Esophagus squamous epithelium (tissue), 4 donors: Measurements from ENCODE around the gene DIPK1B.

Source experiments
- POLR2A ChIP-seq, 4 donors: fragments of 450-650 bp; IDR thresholded peaks; one replicate each; pipeline ENCODE4 v1.6.1; 2017; ENCODE audit warnings: antibody characterized with exemption in 4 of 4, mild to moderate bottlenecking in 4 of 4, moderate library complexity in 3 of 4
- TF ChIP-seq, protein P1 (sequence below), 6 experiments: fragments of 450-650 bp in 4 of 6; fragments of 200-600 bp in 2 of 6; sonication (generic) in 2 of 6; IDR thresholded peaks; one replicate each; pipeline ENCODE4 v1.5.1; 2016 to 2019; ENCODE audit warnings: antibody characterized with exemption in 6 of 6, mild to moderate bottlenecking in 4 of 6, moderate library complexity in 4 of 6

DNA sequence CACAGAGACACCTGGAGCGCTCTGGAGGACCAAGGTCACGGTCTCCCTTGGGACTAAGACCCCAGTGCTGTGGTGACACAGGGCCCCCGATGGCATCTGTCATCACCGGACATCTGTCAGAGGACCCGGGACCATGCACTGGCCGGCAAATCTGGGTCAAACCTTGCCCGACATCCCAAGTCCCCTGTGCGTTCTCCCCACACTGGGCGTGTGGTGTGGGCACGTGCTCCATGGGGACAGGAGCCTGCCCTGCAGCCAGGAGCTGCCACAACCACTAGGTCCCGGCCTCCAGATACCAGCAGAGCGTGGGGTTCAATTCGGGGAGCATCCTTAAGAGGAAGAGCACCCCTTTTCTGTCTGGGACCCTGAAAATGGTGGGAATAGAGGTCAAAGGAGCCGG lies 28.6 kb upstream of the DIPK1B start:
- TF ChIP-seq, protein P1, sequence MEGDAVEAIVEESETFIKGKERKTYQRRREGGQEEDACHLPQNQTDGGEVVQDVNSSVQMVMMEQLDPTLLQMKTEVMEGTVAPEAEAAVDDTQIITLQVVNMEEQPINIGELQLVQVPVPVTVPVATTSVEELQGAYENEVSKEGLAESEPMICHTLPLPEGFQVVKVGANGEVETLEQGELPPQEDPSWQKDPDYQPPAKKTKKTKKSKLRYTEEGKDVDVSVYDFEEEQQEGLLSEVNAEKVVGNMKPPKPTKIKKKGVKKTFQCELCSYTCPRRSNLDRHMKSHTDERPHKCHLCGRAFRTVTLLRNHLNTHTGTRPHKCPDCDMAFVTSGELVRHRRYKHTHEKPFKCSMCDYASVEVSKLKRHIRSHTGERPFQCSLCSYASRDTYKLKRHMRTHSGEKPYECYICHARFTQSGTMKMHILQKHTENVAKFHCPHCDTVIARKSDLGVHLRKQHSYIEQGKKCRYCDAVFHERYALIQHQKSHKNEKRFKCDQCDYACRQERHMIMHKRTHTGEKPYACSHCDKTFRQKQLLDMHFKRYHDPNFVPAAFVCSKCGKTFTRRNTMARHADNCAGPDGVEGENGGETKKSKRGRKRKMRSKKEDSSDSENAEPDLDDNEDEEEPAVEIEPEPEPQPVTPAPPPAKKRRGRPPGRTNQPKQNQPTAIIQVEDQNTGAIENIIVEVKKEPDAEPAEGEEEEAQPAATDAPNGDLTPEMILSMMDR (IDR thresholded peaks at IDR 0.05): no peak
- no peak for TF ChIP-seq POLR2A (IDR thresholded peaks at IDR 0.05)
